ENCODE results near the gene FNDC4. TPM values are rescaled to one million over a fixed set of nuclear protein-coding genes. Genes with fewer than 3 reads are reported as not detected.

Gene FNDC4
- total RNA-seq, 3 donors from 2014 or later (not counting 1 experiment from before 2014, with no cell fraction given), result not detected

DNA sequence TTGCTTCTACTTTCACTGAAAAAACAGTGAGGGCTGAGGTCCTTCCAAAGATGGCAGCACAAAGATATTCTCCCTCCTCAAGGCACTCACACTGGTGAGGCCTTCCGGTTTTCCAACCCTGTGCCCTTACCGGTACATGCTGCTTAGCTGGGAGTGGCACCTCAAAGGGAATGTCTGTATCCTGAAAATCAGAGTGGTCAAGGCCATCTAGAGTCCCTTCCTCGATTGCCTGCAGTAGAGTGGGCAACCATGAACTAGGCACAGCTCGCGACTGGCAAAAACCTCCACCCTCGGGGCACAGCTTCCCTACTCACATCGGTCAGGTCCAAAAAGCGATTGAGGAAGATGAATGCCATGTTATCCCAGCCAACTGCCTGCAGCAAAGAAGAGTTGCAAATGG, 49.4 kb downstream of the FNDC4 start:
- TF ChIP-seq, protein P1, sequence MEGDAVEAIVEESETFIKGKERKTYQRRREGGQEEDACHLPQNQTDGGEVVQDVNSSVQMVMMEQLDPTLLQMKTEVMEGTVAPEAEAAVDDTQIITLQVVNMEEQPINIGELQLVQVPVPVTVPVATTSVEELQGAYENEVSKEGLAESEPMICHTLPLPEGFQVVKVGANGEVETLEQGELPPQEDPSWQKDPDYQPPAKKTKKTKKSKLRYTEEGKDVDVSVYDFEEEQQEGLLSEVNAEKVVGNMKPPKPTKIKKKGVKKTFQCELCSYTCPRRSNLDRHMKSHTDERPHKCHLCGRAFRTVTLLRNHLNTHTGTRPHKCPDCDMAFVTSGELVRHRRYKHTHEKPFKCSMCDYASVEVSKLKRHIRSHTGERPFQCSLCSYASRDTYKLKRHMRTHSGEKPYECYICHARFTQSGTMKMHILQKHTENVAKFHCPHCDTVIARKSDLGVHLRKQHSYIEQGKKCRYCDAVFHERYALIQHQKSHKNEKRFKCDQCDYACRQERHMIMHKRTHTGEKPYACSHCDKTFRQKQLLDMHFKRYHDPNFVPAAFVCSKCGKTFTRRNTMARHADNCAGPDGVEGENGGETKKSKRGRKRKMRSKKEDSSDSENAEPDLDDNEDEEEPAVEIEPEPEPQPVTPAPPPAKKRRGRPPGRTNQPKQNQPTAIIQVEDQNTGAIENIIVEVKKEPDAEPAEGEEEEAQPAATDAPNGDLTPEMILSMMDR (IDR thresholded peaks at IDR 0.05), result no peak
- Histone ChIP-seq H3K27ac (ENCODE audit: low read length) (no peak overlapping the region), H3K4me1 (ENCODE audit: control insufficient read depth, insufficient read depth, low read length) (no peaks in the 10 kb centered on the region), H3K27me3 (ENCODE audit: control insufficient read depth, insufficient read depth, low read length) (no peaks in the 10 kb centered on the region), H3K4me3 (ENCODE audit: low read length) (no peak overlapping the region), H3K9me3 (ENCODE audit: control insufficient read depth, insufficient read depth, low read length) (no peaks in the 10 kb centered on the region), H3K36me3 (ENCODE audit: control insufficient read depth, insufficient read depth, low read length) (peaks cover 32% of the 10 kb centered on the region)
- DNase-seq, result no peak
- no peak overlapping the region for H3K4me3 Mint-ChIP-seq
- peaks cover 0 to 6% of the 10 kb centered on the region in 2 donors for H3K4me1 Mint-ChIP-seq
- no peak for ATAC-seq
- no peaks in the 10 kb centered on the region for H3K27me3 Mint-ChIP-seq (ENCODE audit: low read depth in 2 of 2)
- H3K9me3 Mint-ChIP-seq, result no peaks in the 10 kb centered on the region
- no peak overlapping the region for H3K27ac Mint-ChIP-seq
- H3K36me3 Mint-ChIP-seq, result peaks cover 3% of the 10 kb centered on the region
- 99% methylated on average over 8 of the region's 8 CpGs for WGBS (ENCODE audit: insufficient coverage)
- intact Hi-C loops (cut with micrococcal nuclease), result no loop called here

DNA sequence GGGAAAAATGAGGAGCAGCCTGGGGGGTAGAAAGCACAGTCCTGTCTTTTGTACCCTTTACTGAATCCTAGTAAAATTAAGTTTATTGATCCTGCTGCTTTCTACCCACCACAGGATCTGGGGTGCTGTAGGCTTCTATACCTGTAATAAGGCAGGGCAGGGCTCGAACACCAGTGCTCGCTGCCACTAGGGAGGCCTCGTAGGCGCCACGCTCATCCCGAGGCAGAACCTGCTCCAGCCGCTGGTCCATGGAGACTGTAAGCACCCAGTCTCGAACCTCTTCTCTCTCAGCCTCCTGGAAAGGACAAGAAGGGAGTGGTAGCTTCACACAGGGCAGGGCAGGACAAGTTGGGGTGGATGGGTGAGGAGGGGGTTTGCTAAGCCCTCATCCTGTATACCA, 49.8 kb downstream of the FNDC4 start:
- Histone ChIP-seq H3K36me3 (ENCODE audit: control insufficient read depth, insufficient read depth, low read length) (peaks cover 37% of the 10 kb centered on the region), H3K27me3 (ENCODE audit: control insufficient read depth, insufficient read depth, low read length) (no peaks in the 10 kb centered on the region), H3K27ac (ENCODE audit: low read length) (no peak overlapping the region), H3K4me1 (ENCODE audit: control insufficient read depth, insufficient read depth, low read length) (no peaks in the 10 kb centered on the region), H3K9me3 (ENCODE audit: control insufficient read depth, insufficient read depth, low read length) (no peaks in the 10 kb centered on the region), H3K4me3 (ENCODE audit: low read length) (no peak overlapping the region)
- 97% methylated on average over 8 of the region's 8 CpGs for WGBS (ENCODE audit: insufficient coverage)
- H3K9me3 Mint-ChIP-seq, result no peaks in the 10 kb centered on the region
- H3K4me1 Mint-ChIP-seq, result peaks cover 0 to 6% of the 10 kb centered on the region in 2 donors
- DNase-seq (no peak), ATAC-seq (no peak)
- H3K36me3 Mint-ChIP-seq, result peaks cover 7% of the 10 kb centered on the region
- intact Hi-C loops (cut with micrococcal nuclease), result no loop called here
- no peak overlapping the region for H3K4me3 Mint-ChIP-seq
- TF ChIP-seq, protein P1 (IDR thresholded peaks at IDR 0.05), result no peak
- no peak overlapping the region for H3K27ac Mint-ChIP-seq
- no peaks in the 10 kb centered on the region for H3K27me3 Mint-ChIP-seq (ENCODE audit: low read depth in 2 of 2)

DNA sequence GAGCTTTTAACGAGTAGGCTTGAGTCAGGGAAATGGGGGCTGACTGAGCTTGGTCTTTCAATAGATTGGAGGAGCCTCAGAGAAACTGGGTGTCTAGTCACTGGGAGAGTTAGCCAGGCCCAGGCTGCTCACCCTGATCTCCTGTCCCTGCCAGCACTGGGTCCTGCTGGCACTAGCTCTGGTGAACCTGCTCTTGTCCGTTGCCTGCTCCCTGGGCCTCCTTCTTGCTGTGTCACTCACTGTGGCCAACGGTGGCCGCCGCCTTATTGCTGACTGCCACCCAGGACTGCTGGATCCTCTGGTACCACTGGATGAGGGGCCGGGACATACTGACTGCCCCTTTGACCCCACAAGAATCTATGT, 52.1 kb downstream of the FNDC4 start:
- H3K4me1 ChIP-seq (ENCODE audit: control insufficient read depth, insufficient read depth, low read length), result no peaks in the 10 kb centered on the region
- Mint-ChIP-seq H3K4me3 (no peak overlapping the region), H3K4me1 (peaks cover 0 to 6% of the 10 kb centered on the region in 2 donors), H3K27me3 (ENCODE audit: low read depth in 2 of 2) (no peaks in the 10 kb centered on the region), H3K9me3 (no peaks in the 10 kb centered on the region), H3K36me3 (peaks cover 10% of the 10 kb centered on the region), H3K27ac (peak overlapping the region in 1 of 2 donors; percentile 62)
- no peaks in the 10 kb centered on the region for H3K9me3 ChIP-seq (ENCODE audit: control insufficient read depth, insufficient read depth, low read length)
- no peaks in the 10 kb centered on the region for H3K27me3 ChIP-seq (ENCODE audit: control insufficient read depth, insufficient read depth, low read length)
- H3K27ac ChIP-seq (ENCODE audit: low read length), result no peak overlapping the region
- H3K4me3 ChIP-seq (ENCODE audit: low read length), result no peak overlapping the region
- ATAC-seq (peak in 1 of 3 donors; percentile 9), DNase-seq (no peak)
- peaks cover 40% of the 10 kb centered on the region for H3K36me3 ChIP-seq (ENCODE audit: control insufficient read depth, insufficient read depth, low read length)
- WGBS (ENCODE audit: insufficient coverage), result 92% methylated on average over 6 of the region's 6 CpGs
- TF ChIP-seq, protein P1 (IDR thresholded peaks at IDR 0.05), result no peak
- intact Hi-C loops (cut with micrococcal nuclease), result no loop called here

Measured in natural killer cell (primary cell).